Hematopoietic multipotent progenitor cell treated with erythropoietin and hydrocortisone succinate and interleukin-3 and kit ligand, for 17 days (in vitro differentiated cells): ENCODE data around the gene SLC39A11.

Experiments used
- DNase-seq: peaks from one replicate; pipeline ENCODE4 v3.0.0-alpha.2; 2015; ENCODE audit warnings: low spot score

Gene SLC39A11

DNA sequence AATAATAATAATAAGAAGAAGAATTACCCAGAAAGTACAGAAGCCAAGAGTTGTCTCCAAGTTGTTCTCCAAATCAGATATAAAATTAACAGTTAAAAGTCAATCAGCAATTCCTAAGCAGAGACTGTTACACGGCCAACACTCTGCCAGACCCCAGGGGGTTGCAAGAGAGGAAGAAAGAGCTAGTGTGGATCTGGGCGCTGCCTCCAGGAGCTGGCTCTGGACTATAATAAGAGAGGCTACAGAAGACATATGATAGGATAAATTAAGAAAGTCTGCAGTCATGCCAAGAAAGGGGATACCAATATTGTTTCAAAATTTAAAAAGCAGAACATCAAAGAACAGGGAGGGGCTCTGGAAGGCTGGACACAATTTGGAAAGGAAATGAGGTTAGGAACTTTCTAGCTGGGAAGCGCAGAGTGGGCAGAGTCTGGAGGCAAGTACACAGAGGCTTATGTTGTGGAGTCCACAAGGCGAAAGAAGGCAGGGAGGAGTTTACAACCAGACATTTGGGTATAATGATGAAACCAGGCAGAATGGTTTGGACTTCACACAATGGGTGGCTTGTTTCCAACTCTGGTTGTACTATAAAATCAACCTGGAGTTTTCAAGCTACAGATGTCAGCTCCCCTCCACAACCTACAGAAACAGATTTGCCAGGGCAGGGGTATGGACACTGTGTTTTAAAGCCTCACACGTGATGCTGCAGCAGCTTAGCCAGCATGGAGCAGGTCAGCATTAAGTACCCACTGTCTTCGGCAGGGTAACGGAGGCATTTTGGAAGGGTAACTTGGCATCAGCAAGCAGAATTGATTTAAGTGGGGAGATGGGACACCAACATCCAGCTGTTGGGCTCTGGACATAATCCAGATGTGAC lies 49.4 kb downstream of the SLC39A11 start:
- no peak for DNase-seq

- no peak for DNase-seq
Measured at GRCh38 chr17:73042225-73042624, 50.3 kb downstream of the SLC39A11 start.

DNA sequence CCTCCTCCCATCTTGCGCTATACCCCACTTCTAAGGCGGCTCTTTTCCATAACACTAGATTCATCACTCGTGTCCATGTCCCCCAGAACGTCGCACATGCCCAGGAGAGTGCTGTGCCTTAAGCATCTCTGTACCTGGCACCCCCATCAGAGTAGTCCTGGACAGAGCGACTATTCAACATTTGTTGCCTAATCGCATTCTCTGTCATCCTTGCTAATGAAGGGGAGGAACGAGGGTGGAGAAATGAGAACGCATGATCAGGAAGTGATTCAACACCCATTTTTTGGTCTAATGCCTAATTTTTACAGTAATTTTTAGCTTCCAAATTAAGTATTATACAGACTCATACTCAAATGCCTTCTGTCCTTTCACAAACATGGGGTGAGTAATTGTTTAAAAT lies 53.2 kb downstream of the SLC39A11 start:
- no peak for DNase-seq

DNA sequence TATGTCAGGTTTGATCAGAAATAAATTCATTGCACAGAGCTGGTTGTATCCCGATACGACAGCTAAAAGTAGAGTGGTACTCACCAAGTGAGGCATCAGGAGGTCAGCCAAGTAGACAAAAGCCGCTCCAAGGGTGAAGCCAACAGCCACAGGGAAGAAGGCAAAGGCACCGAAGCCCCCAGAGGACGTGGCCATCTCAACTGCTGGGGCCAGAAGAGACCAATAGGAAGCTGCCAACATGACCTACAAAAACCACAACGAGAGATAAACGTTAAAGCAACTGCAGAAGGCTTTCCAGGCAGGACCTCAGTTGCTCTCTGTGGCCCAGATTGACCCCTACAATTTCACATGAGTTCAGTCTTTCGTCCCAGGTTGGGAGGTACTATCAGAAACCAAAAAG lies 61.0 kb downstream of the SLC39A11 start:
- no peak for DNase-seq

DNA sequence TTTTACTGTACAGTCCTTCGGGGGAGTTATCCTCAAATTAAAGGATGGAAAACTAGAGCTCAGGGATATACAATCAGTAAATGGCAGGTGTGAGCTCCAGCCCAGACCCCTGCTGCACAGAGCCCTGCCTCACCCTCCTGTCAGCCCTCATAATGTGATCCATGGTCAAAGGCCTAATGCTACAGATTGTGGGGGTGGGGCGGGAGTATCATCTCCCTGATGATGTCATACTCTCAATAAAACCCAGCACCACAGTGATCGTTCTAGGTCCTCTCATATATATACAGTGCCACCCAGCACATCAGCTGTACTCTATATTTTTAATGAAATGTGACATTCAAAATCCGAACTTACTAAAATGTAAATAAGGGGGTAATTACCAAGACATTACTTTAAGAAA lies 61.5 kb downstream of the SLC39A11 start:
- no peak for DNase-seq

- no peak for DNase-seq
Measured at GRCh38 chr17:73030501-73030921, 62.0 kb downstream of the SLC39A11 start.

GRCh38 chr17:73029991-73030390 lies 62.5 kb downstream of the SLC39A11 start:
- DNase-seq: no peak

DNA sequence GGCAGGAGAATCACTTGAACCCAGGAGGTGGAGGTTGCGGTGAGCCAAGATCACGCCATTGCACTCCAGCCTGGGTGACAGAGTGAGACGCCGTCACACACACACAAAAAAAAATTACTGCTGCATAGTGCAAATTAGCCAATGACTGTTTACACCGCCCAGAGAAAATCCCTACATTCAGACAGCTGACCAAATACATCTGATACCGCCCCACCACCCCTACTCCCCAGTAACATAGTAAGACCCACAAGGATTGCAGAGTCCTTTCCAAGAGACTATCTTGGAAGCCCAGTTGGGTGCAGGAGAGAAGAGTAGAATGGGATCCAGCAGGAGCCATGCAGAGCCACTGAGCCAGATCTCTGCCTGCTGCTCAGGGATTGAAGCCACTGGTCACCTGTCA lies 63.5 kb downstream of the SLC39A11 start:
- DNase-seq: no peak

DNA sequence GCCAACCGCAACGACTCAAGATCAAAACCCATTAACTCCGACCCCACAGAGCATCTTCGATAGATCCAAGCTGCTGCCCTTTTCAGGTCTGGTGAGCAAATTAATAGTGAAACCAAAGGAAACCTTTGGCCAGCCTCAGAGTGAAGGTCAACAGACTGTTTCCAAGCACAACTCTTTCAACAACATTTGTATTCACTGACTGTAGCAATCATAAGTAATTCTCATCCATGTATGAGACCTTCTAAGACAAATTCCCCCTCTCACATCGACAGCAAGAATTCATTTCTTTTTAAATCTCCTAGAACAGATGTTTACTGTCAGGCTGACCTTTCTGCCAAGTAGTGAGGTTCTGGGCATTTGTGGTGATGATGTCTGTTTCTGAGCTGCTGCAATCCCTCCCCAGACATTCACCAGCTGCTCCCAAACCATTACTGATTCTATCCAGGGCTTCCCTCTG lies 64.2 kb downstream of the SLC39A11 start:
- DNase-seq: no peak

DNA sequence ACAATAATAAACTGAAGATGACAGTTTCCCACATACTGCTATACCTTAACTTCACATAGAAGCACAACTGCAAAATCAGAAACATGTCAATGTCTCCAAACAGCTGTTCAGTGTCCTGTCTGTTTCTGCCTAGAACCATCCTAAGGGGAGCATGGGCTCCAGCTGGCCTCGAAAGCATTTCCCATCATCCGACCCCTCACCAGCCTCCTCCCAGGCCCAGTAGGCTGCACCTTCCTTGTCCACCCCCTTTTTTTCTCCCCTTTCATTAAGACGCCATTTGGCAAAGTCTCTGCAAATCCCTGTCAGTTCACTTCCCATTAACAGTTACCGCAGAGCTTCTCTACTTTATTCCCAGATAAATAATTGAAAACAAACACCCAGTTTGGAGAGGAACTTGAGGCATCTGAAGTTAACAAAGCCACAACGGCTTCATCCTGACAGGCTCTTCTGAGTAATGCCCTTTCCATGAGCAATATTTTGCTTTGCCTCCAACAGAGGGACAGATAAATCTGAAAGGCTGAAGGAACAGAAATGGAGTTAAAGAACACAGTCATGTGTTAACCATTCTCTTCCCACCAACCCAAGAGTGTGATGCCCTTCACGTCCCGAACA lies 65.3 kb downstream of the SLC39A11 start:
- no peak for DNase-seq

- no peak for DNase-seq
Measured at GRCh38 chr17:73025041-73025560, 67.4 kb downstream of the SLC39A11 start.

- DNase-seq: no peak
Measured at GRCh38 chr17:73023759-73024158, 68.7 kb downstream of the SLC39A11 start.

- no peak for DNase-seq
Measured at GRCh38 chr17:73022694-73023093, 69.8 kb downstream of the SLC39A11 start.

DNA sequence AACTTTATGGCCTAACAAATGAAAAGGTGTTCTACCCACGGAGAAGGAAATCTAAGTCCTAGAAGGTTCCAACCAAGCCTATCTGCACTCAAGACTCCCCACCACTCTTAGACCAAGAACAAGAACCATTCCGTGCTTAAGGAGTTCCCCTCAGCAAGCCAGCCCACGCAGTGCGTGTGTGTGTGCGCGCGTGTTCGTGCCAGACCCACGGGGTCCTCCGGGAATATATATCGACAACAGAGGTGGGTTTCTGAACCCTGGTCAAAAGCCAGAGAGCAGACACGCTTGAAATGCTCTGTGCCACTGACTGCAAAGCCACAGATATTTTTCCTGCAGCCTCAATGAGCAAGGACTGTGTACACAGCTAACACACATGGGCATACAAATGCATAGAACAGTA lies 70.7 kb downstream of the SLC39A11 start:
- no peak for DNase-seq

DNA sequence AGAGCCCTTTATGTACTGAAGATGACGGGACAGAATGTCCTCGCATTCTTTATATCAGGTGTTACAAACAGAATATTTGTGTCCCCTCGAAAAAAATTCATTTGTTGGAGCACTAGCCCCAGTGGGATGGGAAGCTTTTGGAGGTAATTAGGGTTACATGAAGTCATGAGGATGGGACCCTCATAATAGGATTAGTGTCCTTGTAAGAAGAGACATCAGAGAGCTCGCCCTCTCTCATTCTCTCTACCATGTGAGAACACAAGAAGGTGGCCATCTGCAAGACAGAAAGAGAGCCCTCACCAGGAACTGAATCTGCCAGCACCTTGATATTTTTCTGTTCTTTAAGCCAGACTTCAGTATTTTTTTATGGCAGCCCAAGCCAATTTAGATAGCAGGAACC lies 72.4 kb downstream of the SLC39A11 start:
- DNase-seq: no peak

GRCh38 chr17:73018599-73018998 lies 73.9 kb downstream of the SLC39A11 start:
- DNase-seq: no peak

DNA sequence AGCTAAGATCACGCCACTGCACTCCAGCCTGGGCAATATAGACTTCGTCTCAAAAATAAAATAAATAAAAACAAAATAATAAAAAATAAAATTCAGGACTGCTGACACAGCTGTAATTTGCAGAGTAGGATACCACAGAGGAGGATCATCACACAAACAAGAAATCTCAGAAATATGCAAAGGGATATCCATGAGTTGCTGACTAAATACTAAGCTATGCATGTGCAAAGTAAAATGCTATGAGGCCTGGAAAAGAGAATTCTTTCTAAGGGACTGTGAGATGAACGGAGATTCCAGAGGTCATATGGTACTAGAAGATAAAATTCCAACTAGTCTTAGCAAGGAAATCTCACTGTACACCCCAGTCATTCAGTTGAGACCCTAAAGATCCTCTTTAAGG lies 74.8 kb downstream of the SLC39A11 start:
- no peak for DNase-seq

GRCh38 chr17:73015722-73016276 lies 76.7 kb downstream of the SLC39A11 start:
- no peak for DNase-seq

DNA sequence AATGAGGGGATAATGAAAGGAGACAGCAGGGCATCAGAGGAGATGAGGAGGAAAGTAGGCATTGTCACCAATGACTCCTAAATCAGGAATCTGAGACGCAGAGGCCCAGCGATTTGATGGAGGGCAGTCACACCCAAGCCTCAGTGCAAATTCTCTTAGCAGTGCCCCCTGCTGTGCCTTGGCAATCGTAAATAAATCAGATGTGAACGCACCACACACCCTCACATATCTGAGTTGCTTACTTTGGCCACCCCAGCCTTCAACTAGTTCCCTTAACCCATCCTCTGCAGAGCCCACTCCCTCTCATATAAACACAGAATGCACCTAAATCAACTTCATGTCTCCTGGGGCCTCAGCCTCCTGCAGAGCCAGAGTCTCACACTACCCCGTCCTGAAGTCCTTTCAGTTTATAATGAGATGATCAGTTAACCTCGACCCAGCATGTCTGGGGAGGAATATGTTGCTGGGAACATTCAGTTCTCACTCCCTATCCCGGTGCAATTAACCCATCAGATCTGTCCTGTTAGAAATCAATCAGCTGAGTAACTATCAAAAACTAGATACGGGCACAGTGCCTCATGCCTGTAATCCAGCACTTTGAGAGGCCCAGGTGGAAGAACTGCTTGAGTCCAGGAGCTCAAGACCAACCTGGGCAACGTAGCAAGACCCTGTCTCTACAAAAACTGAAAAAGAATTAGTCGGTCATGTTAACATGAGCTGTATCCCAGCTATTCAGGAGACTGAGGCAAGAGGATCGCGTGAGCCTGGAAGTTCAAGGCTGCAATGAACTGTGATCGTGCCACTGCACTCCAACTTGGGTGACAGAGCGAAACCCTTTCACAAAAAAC lies 78.4 kb downstream of the SLC39A11 start:
- DNase-seq: no peak

GRCh38 chr17:73013301-73013700 lies 79.2 kb downstream of the SLC39A11 start:
- DNase-seq: no peak

GRCh38 chr17:73011016-73011486 lies 81.4 kb downstream of the SLC39A11 start:
- DNase-seq: peak; percentile 38

DNA sequence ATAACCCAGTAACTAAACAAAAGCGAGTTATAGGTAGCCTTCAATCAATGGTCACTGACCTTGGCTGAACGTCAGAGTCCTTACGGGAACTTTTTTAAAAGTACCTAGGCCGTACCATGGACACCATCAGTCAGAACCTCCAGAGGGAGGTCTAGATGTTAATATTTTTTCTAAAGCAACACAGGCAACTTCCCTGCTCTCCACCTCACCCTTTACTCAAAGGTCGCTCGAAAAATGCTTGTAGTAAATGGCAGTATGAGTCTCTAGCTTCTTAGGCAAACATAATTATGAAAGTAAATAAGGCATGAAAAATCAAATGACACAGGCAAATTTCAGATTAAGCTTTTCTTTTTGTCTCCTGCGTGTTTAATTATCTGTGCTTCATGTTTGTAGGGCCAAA lies 82.1 kb downstream of the SLC39A11 start:
- no peak for DNase-seq
